ENCODE results near the gene IL10RA. TPM values are rescaled to one million over a fixed set of nuclear protein-coding genes. Genes with fewer than 3 reads are reported as not detected.
A peak's percentile ranks its signal among the peaks of the same experiment; 100 is the strongest.

Gene IL10RA
- polyA plus RNA-seq, 3 donors from 2014 or later: 215 to 460 (median 264) TPM

- peaks cover 10 to 33% (median 31%) of the 10 kb centered on the region in 3 donors for H3K27me3 Mint-ChIP-seq (ENCODE audit: low read depth in 3 of 3)
- H3K4me1 Mint-ChIP-seq: peaks cover 84 to 90% of the 10 kb centered on the region in 2 donors
- peaks cover 38 to 52% (median 40%) of the 10 kb centered on the region in 3 donors for H3K36me3 Mint-ChIP-seq
- H3K27ac Mint-ChIP-seq: peak overlapping the region; percentile 89 to 96 (median 94)
- peak overlapping the region; percentile 90 to 96 (median 93) for H3K4me3 Mint-ChIP-seq
- no peaks in the 10 kb centered on the region for H3K9me3 Mint-ChIP-seq
- peak; percentile 74 to 82 (median 75) for DNase-seq
These were observed 884 bp downstream of the IL10RA start for GRCh38 chr11:117986981-117987574.

- peaks cover 57 to 77% (median 59%) of the 10 kb centered on the region in 3 donors for H3K36me3 Mint-ChIP-seq
- H3K4me1 Mint-ChIP-seq: peaks cover 87 to 91% of the 10 kb centered on the region in 2 donors
- H3K27ac Mint-ChIP-seq: peak overlapping the region; percentile 89 to 96 (median 94)
- H3K27me3 Mint-ChIP-seq (ENCODE audit: low read depth in 3 of 3): peaks cover 10 to 31% (median 27%) of the 10 kb centered on the region in 3 donors
- H3K4me3 Mint-ChIP-seq: peak overlapping the region; percentile 90 to 96 (median 93)
- no peak for DNase-seq
- H3K9me3 Mint-ChIP-seq: no peaks in the 10 kb centered on the region
These were observed 3.3 kb downstream of the IL10RA start for GRCh38 chr11:117989351-117990102.

GRCh38 chr11:117992136-117992535 is 5.9 kb downstream of the IL10RA start:
- H3K9me3 Mint-ChIP-seq: no peaks in the 10 kb centered on the region
- no peak for DNase-seq
- H3K27ac Mint-ChIP-seq: peak overlapping the region; percentile 85 to 90 (median 86)
- peaks cover 69 to 95% (median 71%) of the 10 kb centered on the region in 3 donors for H3K36me3 Mint-ChIP-seq
- peaks cover 89 to 96% of the 10 kb centered on the region in 2 donors for H3K4me1 Mint-ChIP-seq
- peak overlapping the region; percentile 85 to 94 (median 93) for H3K4me3 Mint-ChIP-seq
- H3K27me3 Mint-ChIP-seq (ENCODE audit: low read depth in 3 of 3): peaks cover 5 to 18% (median 14%) of the 10 kb centered on the region in 3 donors

- peak overlapping the region; percentile 85 to 90 (median 86) for H3K27ac Mint-ChIP-seq
- H3K9me3 Mint-ChIP-seq: no peaks in the 10 kb centered on the region
- DNase-seq: no peak
- peaks cover 2 to 13% (median 9%) of the 10 kb centered on the region in 3 donors for H3K27me3 Mint-ChIP-seq (ENCODE audit: low read depth in 3 of 3)
- H3K4me1 Mint-ChIP-seq: peaks cover 89 to 96% of the 10 kb centered on the region in 2 donors
- H3K4me3 Mint-ChIP-seq: peak overlapping the region; percentile 85 to 94 (median 93)
- peaks cover 69 to 95% (median 71%) of the 10 kb centered on the region in 3 donors for H3K36me3 Mint-ChIP-seq
These were observed 6.4 kb downstream of the IL10RA start for GRCh38 chr11:117992620-117993019.

- no peaks in the 10 kb centered on the region for H3K9me3 Mint-ChIP-seq
- H3K27me3 Mint-ChIP-seq (ENCODE audit: low read depth in 3 of 3): peaks cover 3 to 7% (median 5%) of the 10 kb centered on the region in 3 donors
- peak overlapping the region; percentile 83 to 90 (median 86) for H3K27ac Mint-ChIP-seq
- peaks cover 70 to 91% (median 71%) of the 10 kb centered on the region in 3 donors for H3K36me3 Mint-ChIP-seq
- H3K4me3 Mint-ChIP-seq: peak overlapping the region; percentile 44 to 94 (median 85)
- no peak for DNase-seq
- H3K4me1 Mint-ChIP-seq: peaks cover 87 to 93% of the 10 kb centered on the region in 2 donors
These were observed 8.0 kb downstream of the IL10RA start for GRCh38 chr11:117993988-117994745.

- Mint-ChIP-seq H3K4me3 (peak overlapping the region in 1 of 5 donors; percentile 10), H3K4me1 (peaks cover 84 to 90% of the 10 kb centered on the region in 2 donors), H3K27ac (peak overlapping the region in 5 of 6 donors; percentile 83 to 90 (median 86)), H3K9me3 (no peaks in the 10 kb centered on the region), H3K27me3 (ENCODE audit: low read depth in 3 of 3) (peaks cover 1 to 5% (median 2%) of the 10 kb centered on the region in 3 donors), H3K36me3 (peaks cover 65 to 87% (median 68%) of the 10 kb centered on the region in 3 donors)
- no peak for DNase-seq
These were observed 9.3 kb downstream of the IL10RA start for GRCh38 chr11:117995472-117995871.

- Mint-ChIP-seq H3K36me3 (peaks cover 64 to 82% (median 68%) of the 10 kb centered on the region in 3 donors), H3K27me3 (ENCODE audit: low read depth in 3 of 3) (peaks cover 1 to 5% (median 2%) of the 10 kb centered on the region in 3 donors), H3K4me3 (no peak overlapping the region), H3K9me3 (no peaks in the 10 kb centered on the region), H3K27ac (peak overlapping the region in 5 of 6 donors; percentile 49 to 90 (median 83)), H3K4me1 (peaks cover 84 to 90% of the 10 kb centered on the region in 2 donors)
- no peak for DNase-seq
These were observed 9.9 kb downstream of the IL10RA start for GRCh38 chr11:117996058-117996457.

GRCh38 chr11:117997406-117997805 is 11.2 kb downstream of the IL10RA start:
- Mint-ChIP-seq H3K27me3 (ENCODE audit: low read depth in 3 of 3) (peaks cover 1 to 7% (median 5%) of the 10 kb centered on the region in 3 donors), H3K36me3 (peaks cover 52 to 82% (median 57%) of the 10 kb centered on the region in 3 donors), H3K27ac (peak overlapping the region; percentile 16 to 97 (median 78)), H3K4me3 (peak overlapping the region in 1 of 5 donors; percentile 51), H3K4me1 (peaks cover 85 to 90% of the 10 kb centered on the region in 2 donors), H3K9me3 (no peaks in the 10 kb centered on the region)
- no peak for DNase-seq

- Mint-ChIP-seq H3K4me3 (peak overlapping the region in 1 of 5 donors; percentile 51), H3K4me1 (peaks cover 85 to 90% of the 10 kb centered on the region in 2 donors), H3K36me3 (peaks cover 46 to 76% (median 51%) of the 10 kb centered on the region in 3 donors), H3K9me3 (no peaks in the 10 kb centered on the region), H3K27me3 (ENCODE audit: low read depth in 3 of 3) (peaks cover 1 to 7% (median 5%) of the 10 kb centered on the region in 3 donors), H3K27ac (peak overlapping the region; percentile 16 to 97 (median 78))
- no peak for DNase-seq
These were observed 11.8 kb downstream of the IL10RA start for GRCh38 chr11:117997823-117998579.

GRCh38 chr11:117998664-117999353 is 12.6 kb downstream of the IL10RA start:
- Mint-ChIP-seq H3K27me3 (ENCODE audit: low read depth in 3 of 3) (peaks cover 1 to 7% (median 5%) of the 10 kb centered on the region in 3 donors), H3K27ac (peak overlapping the region; percentile 16 to 97 (median 78)), H3K4me1 (peaks cover 85 to 90% of the 10 kb centered on the region in 2 donors), H3K9me3 (peaks cover 0 to 4% (median 0%) of the 10 kb centered on the region in 6 donors), H3K36me3 (peaks cover 45 to 68% (median 51%) of the 10 kb centered on the region in 3 donors), H3K4me3 (peak overlapping the region in 1 of 5 donors; percentile 8)
- DNase-seq: no peak

GRCh38 chr11:117999354-117999993 is 13.3 kb downstream of the IL10RA start:
- Mint-ChIP-seq H3K36me3 (peaks cover 40 to 61% (median 46%) of the 10 kb centered on the region in 3 donors), H3K4me3 (peak overlapping the region in 2 of 5 donors; percentile 67 to 80), H3K27ac (peak overlapping the region; percentile 76 to 97 (median 88)), H3K27me3 (ENCODE audit: low read depth in 3 of 3) (peaks cover 1 to 7% (median 5%) of the 10 kb centered on the region in 3 donors), H3K4me1 (peaks cover 85 to 90% of the 10 kb centered on the region in 2 donors), H3K9me3 (peaks cover 0 to 5% (median 0%) of the 10 kb centered on the region in 6 donors)
- no peak for DNase-seq
